Epidermal melanocyte (primary cell): ENCODE data around the gene PPP1R36.
A peak's percentile ranks its signal among the peaks of the same experiment; 100 is the strongest.
"Not testable (repeated sequence)": the region's sequence is repeated elsewhere in the genome, so short reads cannot be mapped to it uniquely, and the experiment has no call there.

ENCODE experiments used
- DNase-seq: peaks from one replicate; pipeline ENCODE4 v3.0.0; 2011; ENCODE audit warnings: low spot score; ENCODE audit not compliant: insufficient read length

The PPP1R36 gene

GRCh38 chr14:64612021-64612380 lies 62.2 kb downstream of the PPP1R36 start:
- DNase-seq: peak; percentile 54

GRCh38 chr14:64612971-64613666 lies 63.4 kb downstream of the PPP1R36 start:
- no peak for DNase-seq

GRCh38 chr14:64614166-64614565 lies 64.4 kb downstream of the PPP1R36 start:
- no peak for DNase-seq

- no peak for DNase-seq
Measured at GRCh38 chr14:64614805-64615391, 65.1 kb downstream of the PPP1R36 start.

- DNase-seq: not testable (repeated sequence)
Measured at GRCh38 chr14:64617872-64618408, 68.2 kb downstream of the PPP1R36 start.

GRCh38 chr14:64620910-64621309 lies 71.1 kb downstream of the PPP1R36 start:
- DNase-seq: no peak

- no peak for DNase-seq
Measured at GRCh38 chr14:64623554-64624165, 73.9 kb downstream of the PPP1R36 start.

- no peak for DNase-seq
Measured at GRCh38 chr14:64625386-64626232, 75.8 kb downstream of the PPP1R36 start.

GRCh38 chr14:64628940-64629408 lies 79.2 kb downstream of the PPP1R36 start:
- peak; percentile 59 for DNase-seq

GRCh38 chr14:64630778-64631177 lies 81.0 kb downstream of the PPP1R36 start:
- DNase-seq: no peak

GRCh38 chr14:64631222-64631621 lies 81.5 kb downstream of the PPP1R36 start:
- DNase-seq: not testable (repeated sequence)

- DNase-seq: no peak
Measured at GRCh38 chr14:64632056-64632455, 82.3 kb downstream of the PPP1R36 start.

GRCh38 chr14:64634558-64634957 lies 84.8 kb downstream of the PPP1R36 start:
- no peak for DNase-seq

GRCh38 chr14:64636208-64636979 lies 86.6 kb downstream of the PPP1R36 start:
- DNase-seq: peak; percentile 69

GRCh38 chr14:64636980-64637429 lies 87.2 kb downstream of the PPP1R36 start:
- DNase-seq: no peak

GRCh38 chr14:64637735-64638473 lies 88.1 kb downstream of the PPP1R36 start:
- DNase-seq: no peak

GRCh38 chr14:64638625-64639024 lies 88.9 kb downstream of the PPP1R36 start:
- DNase-seq: no peak
